ENCODE measurements around the gene LRRC8B.

Gene LRRC8B

GRCh38 chr1:89548122-89548857, 23.7 kb downstream of the LRRC8B start:
- H3K4me3 ChIP-seq (ENCODE audit: low read length) = no peak overlapping the region
- TF ChIP-seq ZNF274 (IDR thresholded peaks at IDR 0.05; ENCODE audit: low read depth, low read length) = no peak

GRCh38 chr1:89550995-89551394, 26.4 kb downstream of the LRRC8B start:
- no peak for TF ChIP-seq ZNF274 (IDR thresholded peaks at IDR 0.05; ENCODE audit: low read depth, low read length)
- H3K4me3 ChIP-seq (ENCODE audit: low read length) = no peak overlapping the region

GRCh38 chr1:89552471-89553081, 27.9 kb downstream of the LRRC8B start:
- no peak overlapping the region; the same call in 1 of the 2 replicates for H3K4me3 ChIP-seq (ENCODE audit: low read length)
- TF ChIP-seq ZNF274 (IDR thresholded peaks at IDR 0.05; ENCODE audit: low read depth, low read length) = no peak

GRCh38 chr1:89553157-89553556, 28.5 kb downstream of the LRRC8B start:
- no peak overlapping the region for H3K4me3 ChIP-seq (ENCODE audit: low read length)
- TF ChIP-seq ZNF274 (IDR thresholded peaks at IDR 0.05; ENCODE audit: low read depth, low read length) = no peak

- no peak overlapping the region for H3K4me3 ChIP-seq (ENCODE audit: low read length)
- no peak for TF ChIP-seq ZNF274 (IDR thresholded peaks at IDR 0.05; ENCODE audit: low read depth, low read length)
Measured at GRCh38 chr1:89555550-89555949, 30.9 kb downstream of the LRRC8B start.

GRCh38 chr1:89556726-89557444, 32.3 kb downstream of the LRRC8B start:
- TF ChIP-seq ZNF274 (IDR thresholded peaks at IDR 0.05; ENCODE audit: low read depth, low read length) = no peak
- H3K4me3 ChIP-seq (ENCODE audit: low read length) = no peak overlapping the region

- no peak overlapping the region for H3K4me3 ChIP-seq (ENCODE audit: low read length)
- TF ChIP-seq ZNF274 (IDR thresholded peaks at IDR 0.05; ENCODE audit: low read depth, low read length) = no peak
Measured at GRCh38 chr1:89557445-89557825, 32.8 kb downstream of the LRRC8B start.

GRCh38 chr1:89557956-89558355, 33.3 kb downstream of the LRRC8B start:
- H3K4me3 ChIP-seq (ENCODE audit: low read length) = no peak overlapping the region
- no peak for TF ChIP-seq ZNF274 (IDR thresholded peaks at IDR 0.05; ENCODE audit: low read depth, low read length)

- TF ChIP-seq ZNF274 (IDR thresholded peaks at IDR 0.05; ENCODE audit: low read depth, low read length) = no peak
- no peak overlapping the region for H3K4me3 ChIP-seq (ENCODE audit: low read length)
Measured at GRCh38 chr1:89563957-89564604, 39.5 kb downstream of the LRRC8B start.

- no peak for TF ChIP-seq ZNF274 (IDR thresholded peaks at IDR 0.05; ENCODE audit: low read depth, low read length)
- no peak overlapping the region for H3K4me3 ChIP-seq (ENCODE audit: low read length)
Measured at GRCh38 chr1:89565521-89565920, 40.9 kb downstream of the LRRC8B start.

GRCh38 chr1:89566761-89567174, 42.1 kb downstream of the LRRC8B start:
- no peak overlapping the region for H3K4me3 ChIP-seq (ENCODE audit: low read length)
- TF ChIP-seq ZNF274 (IDR thresholded peaks at IDR 0.05; ENCODE audit: low read depth, low read length) = no peak

- TF ChIP-seq ZNF274 (IDR thresholded peaks at IDR 0.05; ENCODE audit: low read depth, low read length) = no peak
- no peak overlapping the region for H3K4me3 ChIP-seq (ENCODE audit: low read length)
Measured at GRCh38 chr1:89567797-89568196, 43.2 kb downstream of the LRRC8B start.

- TF ChIP-seq ZNF274 (IDR thresholded peaks at IDR 0.05; ENCODE audit: low read depth, low read length) = no peak
Measured at GRCh38 chr1:89573410-89573809, 48.8 kb downstream of the LRRC8B start.

GRCh38 chr1:89574621-89575020, 50.0 kb downstream of the LRRC8B start:
- no peak overlapping the region for H3K4me3 ChIP-seq (ENCODE audit: low read length)
- no peak for TF ChIP-seq ZNF274 (IDR thresholded peaks at IDR 0.05; ENCODE audit: low read depth, low read length)

More at GRCh38 chr1:89573410-89573809, 48.8 kb downstream of the LRRC8B start:
- H3K4me3 ChIP-seq (ENCODE audit: low read length) = no peak overlapping the region
